Mesendoderm (in vitro differentiated cells): ENCODE results near the gene HMGN2.

Experiments
- DNase-seq: peaks from one replicate; pipeline ENCODE4 v3.0.0; 2013
- H2AK5ac ChIP-seq: 2 replicates; pipeline ENCODE4 v1.6.1; 2013; ENCODE audit warnings: low read length, inconsistent platforms
- H2BK120ac ChIP-seq: 2 replicates; pipeline ENCODE4 v1.6.1; 2013; ENCODE audit warnings: low read depth, mild to moderate bottlenecking, low read length, moderate library complexity, mixed read lengths
- H2BK15ac ChIP-seq: replicated peaks from 2 replicates; pipeline ENCODE4 v1.6.1; 2013; ENCODE audit warnings: low read depth, mild to moderate bottlenecking, moderate library complexity
- H2BK5ac ChIP-seq: 2 replicates; pipeline ENCODE4 v1.6.1; 2013; ENCODE audit warnings: low read length, inconsistent platforms
- H3K18ac ChIP-seq: 2 replicates; pipeline ENCODE4 v1.6.1; 2013; ENCODE audit warnings: mild to moderate bottlenecking, low read length, mixed read lengths
- H3K23ac ChIP-seq: one replicate; pipeline ENCODE4 v1.6.1; 2013; ENCODE audit warnings: low read length
- H3K27ac ChIP-seq: 2 replicates; pipeline ENCODE4 v1.5.1; 2013; ENCODE audit warnings: low read depth, mild to moderate bottlenecking, inconsistent platforms, low read length, moderate library complexity
- H3K27me3 ChIP-seq: 2 replicates; pipeline ENCODE4 v1.6.1; 2013; ENCODE audit warnings: low read length, control low read depth, mild to moderate bottlenecking, inconsistent platforms; ENCODE audit not compliant: insufficient read depth, poor library complexity
- H3K36me3 ChIP-seq: 2 replicates; pipeline ENCODE4 v1.6.1; 2013; ENCODE audit warnings: low read length, inconsistent platforms; ENCODE audit not compliant: control insufficient read depth, insufficient read depth
- H3K4ac ChIP-seq: one replicate; pipeline ENCODE4 v1.6.1; 2013; ENCODE audit warnings: low read depth, mild to moderate bottlenecking, low read length, moderate library complexity
- H3K4me1 ChIP-seq: 2 replicates; pipeline ENCODE4 v1.6.1; 2013; ENCODE audit warnings: low read depth, low read length, inconsistent platforms; ENCODE audit not compliant: control insufficient read depth
- H3K4me2 ChIP-seq: 2 replicates; pipeline ENCODE4 v1.6.1; 2013; ENCODE audit warnings: low read length
- H3K4me3 ChIP-seq: 2 replicates; pipeline ENCODE4 v1.5.1; 2013; ENCODE audit warnings: mild to moderate bottlenecking, low read length
- H3K56ac ChIP-seq: one replicate; pipeline ENCODE4 v1.6.1; 2013; ENCODE audit warnings: low read length
- H3K79me1 ChIP-seq: 2 replicates; pipeline ENCODE4 v1.6.1; 2013; ENCODE audit warnings: low read length, inconsistent platforms
- H3K79me2 ChIP-seq: 2 replicates; pipeline ENCODE4 v1.6.1; 2013; ENCODE audit warnings: mild to moderate bottlenecking, low read length; ENCODE audit not compliant: control insufficient read depth, insufficient read depth
- H3K9ac ChIP-seq: 2 replicates; pipeline ENCODE4 v1.6.1; 2013; ENCODE audit warnings: low read length, inconsistent platforms
- H4K5ac ChIP-seq: one replicate; pipeline ENCODE4 v1.6.1; 2013; ENCODE audit warnings: low read length
- H4K8ac ChIP-seq: one replicate; pipeline ENCODE4 v1.6.1; 2013; ENCODE audit warnings: low read depth, mild to moderate bottlenecking, control low read depth, low read length, moderate library complexity
- WGBS: extraction: QIAGEN DNeasy Blood & Tissue Kit; methylation state at CpG from one replicate; pipeline ENCODE4 v1.1.7; 2013; ENCODE audit warnings: low lambda C conversion rate, missing lambda C conversion rate; ENCODE audit not compliant: insufficient coverage; ENCODE audit errors: extremely low coverage; 5-methylcytosine and 5-hydroxymethylcytosine counted together

The HMGN2 gene

GRCh38 chr1:26516987-26517765 lies 44.9 kb downstream of the HMGN2 start:
- H3K27ac ChIP-seq = no peak overlapping the region
- no peak overlapping the region for H3K4ac ChIP-seq
- H3K23ac ChIP-seq = no peak overlapping the region
- no peak overlapping the region for H3K9ac ChIP-seq
- H4K8ac ChIP-seq = no peak overlapping the region
- no peaks in the 10 kb centered on the region for H3K79me2 ChIP-seq
- H2AK5ac ChIP-seq = no peak overlapping the region
- H3K4me2 ChIP-seq = no peak overlapping the region
- no CpG with 5 or more reads among the region's 4 CpGs for WGBS
- H2BK120ac ChIP-seq = no peak overlapping the region
- H3K4me1 ChIP-seq = no peaks in the 10 kb centered on the region
- H3K4me3 ChIP-seq = no peak overlapping the region
- no peak overlapping the region for H3K56ac ChIP-seq
- H2BK15ac ChIP-seq = no peak overlapping the region
- no peak overlapping the region for H3K18ac ChIP-seq
- H3K36me3 ChIP-seq = no peaks in the 10 kb centered on the region
- H3K79me1 ChIP-seq = no peaks in the 10 kb centered on the region
- no peaks in the 10 kb centered on the region for H3K27me3 ChIP-seq
- DNase-seq = no peak
- H4K5ac ChIP-seq = no peak overlapping the region
- no peak overlapping the region for H2BK5ac ChIP-seq

GRCh38 chr1:26517766-26518049 lies 45.5 kb downstream of the HMGN2 start:
- Histone ChIP-seq H3K23ac (no peak overlapping the region), H3K36me3 (no peaks in the 10 kb centered on the region), H2BK5ac (no peak overlapping the region), H3K4me1 (no peaks in the 10 kb centered on the region), H3K4ac (no peak overlapping the region), H4K8ac (no peak overlapping the region), H2AK5ac (no peak overlapping the region), H4K5ac (no peak overlapping the region), H2BK15ac (no peak overlapping the region), H3K27me3 (no peaks in the 10 kb centered on the region), H3K56ac (no peak overlapping the region), H3K4me2 (no peak overlapping the region), H3K27ac (no peak overlapping the region), H3K4me3 (no peak overlapping the region), H3K79me1 (no peaks in the 10 kb centered on the region), H3K9ac (no peak overlapping the region), H2BK120ac (no peak overlapping the region), H3K18ac (no peak overlapping the region), H3K79me2 (no peaks in the 10 kb centered on the region)
- WGBS = no CpG with 5 or more reads among the region's 1 CpG
- DNase-seq = no peak

- no peak for DNase-seq
- Histone ChIP-seq H2BK15ac (no peak overlapping the region), H3K18ac (no peak overlapping the region), H3K4ac (no peak overlapping the region), H3K79me2 (no peaks in the 10 kb centered on the region), H3K4me1 (no peaks in the 10 kb centered on the region), H4K8ac (no peak overlapping the region), H3K23ac (no peak overlapping the region), H3K27ac (no peak overlapping the region), H3K9ac (no peak overlapping the region), H3K56ac (no peak overlapping the region), H3K79me1 (no peaks in the 10 kb centered on the region), H4K5ac (no peak overlapping the region), H2BK5ac (no peak overlapping the region), H3K27me3 (no peaks in the 10 kb centered on the region), H3K36me3 (no peaks in the 10 kb centered on the region), H2AK5ac (no peak overlapping the region), H3K4me2 (no peak overlapping the region), H3K4me3 (no peak overlapping the region), H2BK120ac (no peak overlapping the region)
- WGBS = no CpG with 5 or more reads among the region's 6 CpGs
Observed at GRCh38 chr1:26518355-26518754, 46.1 kb downstream of the HMGN2 start.

GRCh38 chr1:26520339-26520738 lies 48.1 kb downstream of the HMGN2 start:
- no peak overlapping the region for H4K5ac ChIP-seq
- H4K8ac ChIP-seq = no peak overlapping the region
- H3K36me3 ChIP-seq = no peaks in the 10 kb centered on the region
- no CpG with 5 or more reads among the region's 5 CpGs for WGBS
- H3K27me3 ChIP-seq = no peaks in the 10 kb centered on the region
- H3K4me3 ChIP-seq = no peak overlapping the region
- H3K4ac ChIP-seq = no peak overlapping the region
- no peak overlapping the region for H3K18ac ChIP-seq
- H3K27ac ChIP-seq = no peak overlapping the region
- H3K4me2 ChIP-seq = no peak overlapping the region
- no peak overlapping the region for H3K56ac ChIP-seq
- H2BK5ac ChIP-seq = no peak overlapping the region
- no peak for DNase-seq
- no peaks in the 10 kb centered on the region for H3K79me1 ChIP-seq
- H3K4me1 ChIP-seq = no peaks in the 10 kb centered on the region
- no peak overlapping the region for H3K23ac ChIP-seq
- no peak overlapping the region for H2BK120ac ChIP-seq
- no peak overlapping the region for H2BK15ac ChIP-seq
- H3K79me2 ChIP-seq = no peaks in the 10 kb centered on the region
- no peak overlapping the region for H3K9ac ChIP-seq
- no peak overlapping the region for H2AK5ac ChIP-seq

- no peak overlapping the region for H3K56ac ChIP-seq
- H3K4ac ChIP-seq = no peak overlapping the region
- no peak overlapping the region for H2BK5ac ChIP-seq
- no peak overlapping the region for H2BK120ac ChIP-seq
- H3K4me1 ChIP-seq = no peaks in the 10 kb centered on the region
- no peak overlapping the region for H3K9ac ChIP-seq
- DNase-seq = peak; percentile 62
- H3K4me3 ChIP-seq = no peak overlapping the region
- H3K18ac ChIP-seq = no peak overlapping the region
- no peak overlapping the region for H3K4me2 ChIP-seq
- no peak overlapping the region for H2BK15ac ChIP-seq
- H4K5ac ChIP-seq = no peak overlapping the region
- H3K36me3 ChIP-seq = no peaks in the 10 kb centered on the region
- no peak overlapping the region for H3K23ac ChIP-seq
- no CpG with 5 or more reads among the region's 14 CpGs for WGBS
- H2AK5ac ChIP-seq = no peak overlapping the region
- H3K27me3 ChIP-seq = no peaks in the 10 kb centered on the region
- H3K79me2 ChIP-seq = no peaks in the 10 kb centered on the region
- no peak overlapping the region for H3K27ac ChIP-seq
- no peaks in the 10 kb centered on the region for H3K79me1 ChIP-seq
- H4K8ac ChIP-seq = no peak overlapping the region
Observed at GRCh38 chr1:26521669-26522030, 49.4 kb downstream of the HMGN2 start.

- H4K5ac ChIP-seq = no peak overlapping the region
- H3K4me2 ChIP-seq = no peak overlapping the region
- H3K18ac ChIP-seq = no peak overlapping the region
- no peak overlapping the region for H3K9ac ChIP-seq
- no peak overlapping the region for H2BK5ac ChIP-seq
- H3K36me3 ChIP-seq = no peaks in the 10 kb centered on the region
- H3K4me3 ChIP-seq = no peak overlapping the region
- no peaks in the 10 kb centered on the region for H3K79me1 ChIP-seq
- no peaks in the 10 kb centered on the region for H3K79me2 ChIP-seq
- no peak overlapping the region for H3K4ac ChIP-seq
- H3K4me1 ChIP-seq = no peaks in the 10 kb centered on the region
- no peak overlapping the region for H2BK120ac ChIP-seq
- no peak overlapping the region for H2AK5ac ChIP-seq
- H4K8ac ChIP-seq = no peak overlapping the region
- no peak overlapping the region for H3K23ac ChIP-seq
- no peak overlapping the region for H3K27ac ChIP-seq
- H3K56ac ChIP-seq = no peak overlapping the region
- no peaks in the 10 kb centered on the region for H3K27me3 ChIP-seq
- no peak for DNase-seq
- no peak overlapping the region for H2BK15ac ChIP-seq
Observed at GRCh38 chr1:26522073-26522472, 49.8 kb downstream of the HMGN2 start.
